ENCODE measurements around the gene FCSK. TPM values are rescaled to one million over a fixed set of nuclear protein-coding genes. Genes with fewer than 3 reads are reported as not detected.

Gene FCSK
- total and polyA plus RNA-seq, 2 of the 8 experiments (the other 6 are each of a cell fraction or from before 2014, with no cell fraction given), result 4.6 to 5.1 TPM

- TF ChIP-seq POLR2A (IDR thresholded peaks at IDR 0.05; ENCODE audit: control extremely low read depth in 1 of 2, low read depth in 2 of 2, low read length in 2 of 2) (peak; percentile 60 to 87), BACH1 (IDR thresholded peaks at IDR 0.05; ENCODE audit: low read length) (no peak), TEAD4 (IDR thresholded peaks at IDR 0.05; ENCODE audit: low read depth, low read length) (peak; percentile 38; the same call in 1 of the 2 replicates), EGR1 (IDR thresholded peaks at IDR 0.05; ENCODE audit: borderline replicate concordance, low read depth, low read length) (no peak), SP1 (IDR thresholded peaks at IDR 0.05; ENCODE audit: low read depth, low read length) (peak; percentile 58; the same call in 1 of the 2 replicates), YY1 (IDR thresholded peaks at IDR 0.05; ENCODE audit: low read depth, low read length) (0 out of 2 replicates have a peak, but pooled peaks have one; percentile 18), CHD7 (IDR thresholded peaks at IDR 0.05; ENCODE audit: insufficient replicate concordance, low read length) (no peak), TAF1 (IDR thresholded peaks at IDR 0.05; ENCODE audit: low read depth, low read length) (peak; percentile 84), NANOG (IDR thresholded peaks at IDR 0.05; ENCODE audit: insufficient read depth, low read depth, low read length, poor library complexity, severe bottlenecking) (peak; percentile 40), RBBP5 (IDR thresholded peaks at IDR 0.05; ENCODE audit: borderline replicate concordance, low read depth, low read length) (peak; percentile 85)
Observed at GRCh38 chr16:70438969-70439862, 15.2 kb upstream of the FCSK start, which contains the start of gene ST3GAL2 (continued).
